GM19397 (cell line): Measurements from ENCODE around the gene PIGB.
"Not testable (repeated sequence)": the region's sequence is repeated elsewhere in the genome, so short reads cannot be mapped to it uniquely, and the experiment has no call there.

Experiments
- ATAC-seq: cut with Tn5 transposase; IDR thresholded peaks from one replicate; pipeline ENCODE4 v1.9.1; 2021; ENCODE audit warnings: mild to moderate bottlenecking, moderate library complexity; ENCODE audit not compliant: unreplicated experiment

The PIGB gene

DNA sequence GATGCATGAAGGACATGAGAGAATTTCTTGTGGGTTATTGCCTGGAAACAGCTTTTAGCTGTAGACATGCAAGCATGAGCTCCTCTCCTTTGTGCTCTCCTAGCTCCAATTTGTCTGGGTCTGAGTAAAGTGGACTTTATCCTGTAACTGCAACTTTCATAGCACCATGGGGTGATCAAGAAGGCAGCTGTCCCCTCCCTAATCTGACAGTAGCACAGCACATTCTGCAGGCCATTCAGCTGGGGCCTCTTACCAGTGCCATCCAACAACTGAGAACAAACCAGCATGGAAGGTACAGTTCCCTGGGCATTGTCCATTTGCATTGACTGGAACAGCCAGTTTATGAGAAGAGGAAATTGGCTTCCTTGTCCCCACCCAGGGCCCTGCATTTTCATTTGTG, 21.7 kb upstream of the PIGB start:
- no peak for ATAC-seq

DNA sequence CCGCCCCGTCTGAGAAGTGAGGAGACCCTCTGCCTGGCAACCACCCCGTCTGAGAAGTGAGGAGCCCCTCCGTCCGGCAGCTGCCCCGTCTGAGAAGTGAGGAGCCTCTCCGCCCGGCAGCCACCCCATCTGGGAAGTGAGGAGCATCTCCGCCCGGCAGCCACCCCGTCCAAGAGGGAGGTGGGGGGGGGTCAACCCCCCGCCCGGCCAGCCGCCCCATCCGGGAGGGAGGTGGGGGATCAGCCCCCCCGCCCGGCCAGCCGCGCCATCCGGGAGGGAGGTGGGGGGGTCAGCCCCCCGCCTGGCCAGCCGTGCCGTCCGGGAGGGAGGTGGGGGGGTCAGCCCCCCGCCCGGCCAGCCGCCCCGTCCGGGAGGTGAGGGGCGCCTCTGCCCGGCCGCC, 16.2 kb upstream of the PIGB start:
- ATAC-seq: not testable (repeated sequence)

- ATAC-seq: no peak
Measured at GRCh38 chr15:55319537-55320237, 665 bp downstream of the PIGB start.

DNA sequence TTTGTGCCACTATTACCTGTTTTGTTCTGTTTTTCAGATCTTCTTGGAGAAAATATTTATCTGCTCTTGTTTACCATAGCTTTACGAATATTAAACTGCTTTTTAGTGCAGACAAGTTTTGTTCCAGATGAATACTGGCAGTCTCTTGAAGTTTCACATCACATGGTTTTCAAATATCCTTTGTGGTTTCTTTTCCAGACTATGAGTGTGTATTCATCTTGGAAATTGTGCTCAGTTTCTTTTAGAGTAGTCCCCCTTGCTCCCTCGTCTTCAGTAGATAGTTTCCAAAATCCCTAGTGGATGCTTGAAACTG, 1.2 kb downstream of the PIGB start:
- no peak for ATAC-seq

DNA sequence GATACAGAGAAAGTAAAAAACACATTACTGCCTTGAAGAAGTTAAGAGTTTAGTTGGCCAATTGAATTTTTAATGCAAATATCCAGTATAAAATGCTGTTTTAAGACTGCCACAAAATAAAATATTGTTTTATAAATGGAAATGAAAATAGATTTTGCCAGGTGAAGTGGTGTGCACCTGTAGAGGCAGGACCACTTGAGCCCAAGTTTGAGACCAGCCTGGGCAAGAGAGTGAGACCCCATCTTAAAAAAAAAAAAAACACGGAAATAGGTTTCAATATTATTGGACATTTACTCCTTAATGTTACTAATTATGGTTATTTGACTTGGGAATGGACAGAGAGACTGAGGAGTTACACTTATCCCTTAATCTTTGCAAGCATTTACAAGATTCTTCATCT, 1.9 kb downstream of the PIGB start:
- ATAC-seq: no peak

DNA sequence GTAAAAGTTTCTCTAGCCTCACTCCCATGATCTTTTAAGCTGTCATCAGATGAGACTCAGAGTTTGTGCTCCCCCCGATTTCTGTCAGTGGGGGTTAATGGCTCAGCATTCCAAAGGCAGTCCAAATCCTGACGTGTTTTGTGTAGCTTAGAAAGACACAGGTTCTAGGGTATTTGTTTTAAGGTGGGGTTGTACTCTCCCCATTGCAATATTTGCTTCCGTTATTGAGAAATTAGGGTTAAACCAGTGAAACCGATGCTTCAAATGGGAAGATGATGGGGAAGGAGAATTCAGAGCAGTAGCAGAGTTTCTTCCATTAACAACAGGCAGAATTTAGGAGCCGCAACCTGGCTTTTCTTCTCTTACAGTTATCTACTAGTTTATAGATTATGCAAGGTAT, 3.4 kb downstream of the PIGB start:
- no peak for ATAC-seq

DNA sequence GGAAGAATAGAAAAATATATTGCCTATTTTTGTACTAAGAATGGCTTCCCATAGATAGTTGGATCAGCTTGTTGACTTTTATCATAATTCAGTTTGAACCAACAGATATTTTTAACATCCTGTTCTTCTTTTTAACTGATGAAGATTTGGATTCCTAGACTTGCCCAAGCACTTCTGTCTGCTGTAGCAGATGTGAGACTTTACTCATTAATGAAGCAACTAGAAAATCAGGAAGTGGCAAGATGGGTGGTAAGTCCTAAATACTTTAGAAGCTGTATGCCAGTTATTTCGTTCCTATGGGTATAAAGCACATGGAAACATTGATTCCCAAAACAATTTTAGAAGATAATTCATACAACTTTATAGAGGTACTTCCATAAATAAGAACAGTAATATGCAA, 8.4 kb downstream of the PIGB start:
- no peak for ATAC-seq

GRCh38 chr15:55334371-55334770, 15.3 kb downstream of the PIGB start:
- ATAC-seq: no peak

- no peak for ATAC-seq
Measured at GRCh38 chr15:55334997-55335396, 16.0 kb downstream of the PIGB start.

GRCh38 chr15:55337160-55337559, 18.1 kb downstream of the PIGB start:
- ATAC-seq: no peak

GRCh38 chr15:55343168-55343567, 24.1 kb downstream of the PIGB start:
- ATAC-seq: no peak

- ATAC-seq: no peak
Measured at GRCh38 chr15:55344206-55344605, 25.2 kb downstream of the PIGB start.

DNA sequence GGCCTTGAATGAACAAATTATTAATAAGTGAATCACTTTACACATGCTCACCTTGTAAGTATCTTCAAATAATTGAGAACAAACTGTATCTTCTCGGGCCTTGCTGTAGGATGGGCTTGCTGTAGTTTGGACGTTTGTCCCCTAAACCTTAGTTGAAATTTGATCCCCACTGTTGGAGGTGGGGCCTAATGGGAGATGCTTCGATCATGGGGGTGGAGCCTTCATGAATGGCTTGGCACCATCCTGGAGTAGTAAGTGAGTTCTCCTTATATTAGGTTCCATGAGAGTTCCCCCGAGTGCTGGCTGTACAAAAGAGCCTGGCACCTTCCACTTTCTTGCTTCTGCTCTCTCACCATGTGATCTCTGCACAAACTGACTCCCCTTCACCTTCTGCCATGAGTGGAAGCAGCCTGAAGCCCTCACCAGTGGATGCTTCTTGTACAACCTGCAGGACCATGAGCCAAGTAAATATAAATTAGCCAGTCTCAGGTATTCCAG, 29.3 kb downstream of the PIGB start:
- no peak for ATAC-seq

DNA sequence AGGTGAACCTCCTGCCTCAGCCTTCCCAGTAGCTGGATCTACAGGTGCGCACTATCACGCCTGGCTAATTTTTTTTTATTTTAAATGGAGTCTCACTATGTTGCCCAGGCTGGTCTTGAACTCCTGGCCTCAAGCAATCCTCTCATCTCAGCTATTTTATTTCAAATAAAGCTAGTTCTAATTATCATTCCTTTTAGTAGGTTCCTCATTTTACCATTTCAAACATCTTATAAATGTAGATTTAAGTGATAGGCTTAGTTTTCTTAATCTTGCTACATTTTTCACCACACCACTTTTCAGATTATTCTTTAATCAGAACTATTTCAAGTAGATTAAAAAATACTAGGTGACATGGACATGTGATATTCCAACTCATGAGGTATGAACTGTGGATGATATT, 30.3 kb downstream of the PIGB start:
- no peak for ATAC-seq

GRCh38 chr15:55353025-55353424, 34.0 kb downstream of the PIGB start:
- no peak for ATAC-seq

DNA sequence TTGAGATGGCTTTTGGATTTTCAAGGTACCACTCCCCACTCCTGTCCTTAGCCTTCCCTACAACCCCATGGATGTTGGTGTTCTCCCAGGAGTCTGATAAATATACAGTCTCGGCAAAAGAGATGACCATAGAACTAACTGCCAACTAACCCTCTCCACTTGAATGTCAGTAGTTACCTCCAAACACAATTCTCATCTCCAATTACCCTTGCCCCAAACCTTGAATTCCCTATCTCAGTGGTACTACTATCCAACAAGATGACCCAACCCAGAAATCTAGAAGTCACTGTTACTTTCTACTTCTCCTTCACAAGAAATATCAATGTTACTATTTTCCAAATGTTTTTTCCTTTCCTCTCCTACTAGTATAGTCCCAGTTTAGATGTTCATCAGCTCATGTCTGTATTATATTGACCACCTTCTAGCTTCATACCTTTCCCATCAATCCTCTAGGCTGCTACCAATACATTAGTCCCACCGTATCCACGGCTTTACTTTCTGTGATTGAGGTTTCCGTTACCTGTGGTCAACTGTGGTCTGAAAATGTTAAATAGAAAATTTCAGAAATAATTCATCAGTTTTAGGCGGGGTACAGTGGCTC, 38.1 kb downstream of the PIGB start:
- no peak for ATAC-seq

DNA sequence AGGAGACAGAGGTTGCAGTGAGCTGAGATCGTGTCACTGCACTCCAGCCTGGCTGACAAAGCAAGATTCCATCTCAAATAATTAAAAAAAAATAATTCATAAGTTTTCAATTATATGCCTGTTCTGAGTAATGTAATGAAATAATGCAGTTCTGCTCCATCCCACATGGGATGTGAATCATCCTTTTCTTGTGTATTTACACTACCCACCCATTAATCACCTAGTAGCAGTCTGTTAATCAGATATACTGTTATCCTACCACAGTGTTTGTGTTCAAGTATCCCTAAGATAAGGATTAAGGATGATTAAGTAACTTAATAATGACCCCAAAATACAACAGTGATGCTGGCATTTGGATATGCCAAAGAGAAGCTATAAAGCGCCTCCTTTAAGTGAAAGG, 38.8 kb downstream of the PIGB start:
- no peak for ATAC-seq

DNA sequence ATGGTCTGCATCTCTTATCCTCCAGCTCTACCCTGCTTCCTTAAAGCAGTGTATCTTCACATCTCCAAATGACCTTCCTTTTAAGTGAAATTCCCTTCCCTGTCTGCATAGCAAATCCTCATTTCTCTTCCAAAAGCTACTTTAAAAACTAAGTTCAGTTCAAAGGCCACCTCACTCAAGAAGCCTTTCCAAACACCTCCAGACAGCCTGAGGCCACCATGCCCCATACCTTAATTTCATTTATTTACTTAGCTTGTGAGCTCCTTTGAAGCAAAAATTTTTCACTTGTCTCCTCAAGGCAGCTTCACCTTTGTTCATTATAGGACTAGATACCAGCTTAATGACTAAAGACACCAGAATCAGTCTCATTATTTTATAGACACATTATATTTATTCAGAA, 39.4 kb downstream of the PIGB start:
- no peak for ATAC-seq

DNA sequence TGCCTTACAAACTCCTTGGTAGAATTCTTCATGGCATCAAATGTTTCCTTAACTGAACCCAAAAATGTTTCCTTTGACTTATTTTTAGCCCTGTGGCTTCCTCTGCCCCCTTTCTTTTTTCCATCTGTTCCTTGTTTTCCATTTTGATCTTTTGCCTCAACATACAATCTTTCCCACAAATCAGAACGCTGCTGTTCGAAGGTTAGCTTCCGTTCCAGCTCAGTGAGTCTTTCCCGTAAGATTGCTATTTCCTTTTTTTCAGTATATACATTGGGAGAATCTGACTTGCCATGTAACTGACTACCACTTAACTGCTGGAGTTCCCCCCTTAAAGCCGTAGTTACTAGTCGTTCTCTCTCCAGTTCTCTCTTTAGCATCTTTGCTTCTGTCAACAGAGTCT, 41.2 kb downstream of the PIGB start:
- no peak for ATAC-seq

GRCh38 chr15:55361048-55361447, 42.0 kb downstream of the PIGB start:
- no peak for ATAC-seq

DNA sequence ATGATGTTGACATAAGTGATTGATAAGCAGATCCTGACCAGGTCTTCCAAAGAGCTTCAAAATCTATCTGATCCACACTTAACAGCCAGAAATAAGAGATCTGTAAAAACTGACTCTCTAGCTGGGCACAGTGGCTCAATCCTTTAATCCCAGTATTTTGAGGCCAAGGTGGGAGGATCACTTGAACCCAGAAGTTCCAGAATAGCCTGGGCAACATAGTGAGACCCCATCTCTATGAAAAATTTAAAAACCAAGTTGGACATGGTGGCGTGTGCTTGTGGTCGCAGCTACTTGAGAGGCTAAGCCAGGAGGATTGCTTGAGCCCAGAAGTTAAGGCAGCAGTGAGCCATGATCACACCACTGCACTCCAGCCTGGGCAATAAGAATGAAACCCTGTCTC, 43.6 kb downstream of the PIGB start:
- no peak for ATAC-seq

DNA sequence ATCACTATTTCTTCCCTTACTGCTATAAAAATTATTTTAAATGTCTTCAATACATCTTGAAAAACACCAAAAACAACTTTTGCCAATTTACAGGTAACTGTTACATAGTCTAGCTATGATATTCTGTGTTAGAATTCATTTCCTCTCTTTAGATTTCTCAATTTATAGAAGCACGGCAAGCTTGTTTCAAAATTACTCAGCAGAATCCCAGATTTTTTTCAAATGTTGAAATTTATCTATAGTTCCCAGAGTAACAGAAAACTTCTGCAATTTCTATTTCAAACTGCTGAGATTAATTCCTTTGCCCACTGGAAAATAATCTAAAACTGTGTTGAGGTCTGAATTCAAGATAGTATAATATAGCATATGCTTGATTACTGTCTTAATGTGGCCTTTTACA, 48.0 kb downstream of the PIGB start:
- ATAC-seq: no peak
